ENCODE results near the gene C10orf53.
"Not testable (repeated sequence)": the region's sequence is repeated elsewhere in the genome, so short reads cannot be mapped to it uniquely, and the experiment has no call there.

C10orf53 gene

GRCh38 chr10:49668684-49669083 is 10.8 kb upstream of the C10orf53 start:
- H3K4me2 ChIP-seq (ENCODE audit: low read length): no peak overlapping the region
- no peak overlapping the region for H3K4me3 ChIP-seq (ENCODE audit: low read length)
- peaks cover 67% of the 10 kb centered on the region for H3K27me3 ChIP-seq (ENCODE audit: control insufficient read depth, insufficient read depth, low read length)
- H3K9ac ChIP-seq (ENCODE audit: low read depth, low read length): no peak overlapping the region
- H3K36me3 ChIP-seq (ENCODE audit: insufficient read depth, low read length): no peaks in the 10 kb centered on the region
- no peaks in the 10 kb centered on the region for H3K4me1 ChIP-seq (ENCODE audit: control insufficient read depth, insufficient read depth, low read length)
- H3K9me3 ChIP-seq (replicated peaks; ENCODE audit: low read length): no peaks in the 10 kb centered on the region

- no peak overlapping the region for H3K9ac ChIP-seq (ENCODE audit: low read depth, low read length)
- peak overlapping the region; percentile 62 for H3K4me2 ChIP-seq (ENCODE audit: low read length)
- H3K4me3 ChIP-seq (ENCODE audit: low read length): peak overlapping the region; percentile 47
- H3K9me3 ChIP-seq (replicated peaks; ENCODE audit: low read length): no peaks in the 10 kb centered on the region
- no peaks in the 10 kb centered on the region for H3K36me3 ChIP-seq (ENCODE audit: insufficient read depth, low read length)
- H3K4me1 ChIP-seq (ENCODE audit: control insufficient read depth, insufficient read depth, low read length): peaks cover 3% of the 10 kb centered on the region
- peaks cover 29% of the 10 kb centered on the region for H3K27me3 ChIP-seq (ENCODE audit: control insufficient read depth, insufficient read depth, low read length)
These were observed 498 bp upstream of the C10orf53 start for GRCh38 chr10:49678827-49679479.

- not testable (repeated sequence) for H3K4me2 ChIP-seq (ENCODE audit: low read length); H3K4me3 ChIP-seq (ENCODE audit: low read length); H3K4me1 ChIP-seq (ENCODE audit: control insufficient read depth, insufficient read depth, low read length); H3K36me3 ChIP-seq (ENCODE audit: insufficient read depth, low read length); H3K9me3 ChIP-seq (replicated peaks; ENCODE audit: low read length); H3K9ac ChIP-seq (ENCODE audit: low read depth, low read length)
- H3K27me3 ChIP-seq (ENCODE audit: control insufficient read depth, insufficient read depth, low read length): peaks cover 25% of the 10 kb centered on the region
These were observed 3.0 kb downstream of the C10orf53 start for GRCh38 chr10:49682449-49682848.

- Histone ChIP-seq H3K4me2 (ENCODE audit: low read length) (no peak overlapping the region), H3K4me3 (ENCODE audit: low read length) (no peak overlapping the region), H3K36me3 (ENCODE audit: insufficient read depth, low read length) (no peaks in the 10 kb centered on the region), H3K9me3 (replicated peaks; ENCODE audit: low read length) (no peaks in the 10 kb centered on the region), H3K4me1 (ENCODE audit: control insufficient read depth, insufficient read depth, low read length) (peaks cover 3% of the 10 kb centered on the region), H3K9ac (ENCODE audit: low read depth, low read length) (no peak overlapping the region), H3K27me3 (ENCODE audit: control insufficient read depth, insufficient read depth, low read length) (peaks cover 25% of the 10 kb centered on the region)
These were observed 3.4 kb downstream of the C10orf53 start for GRCh38 chr10:49682879-49683278.

- peaks cover 45% of the 10 kb centered on the region for H3K27me3 ChIP-seq (ENCODE audit: control insufficient read depth, insufficient read depth, low read length)
- no peaks in the 10 kb centered on the region for H3K9me3 ChIP-seq (replicated peaks; ENCODE audit: low read length)
- H3K36me3 ChIP-seq (ENCODE audit: insufficient read depth, low read length): no peaks in the 10 kb centered on the region
- H3K9ac ChIP-seq (ENCODE audit: low read depth, low read length): no peak overlapping the region
- H3K4me2 ChIP-seq (ENCODE audit: low read length): no peak overlapping the region
- H3K4me1 ChIP-seq (ENCODE audit: control insufficient read depth, insufficient read depth, low read length): no peaks in the 10 kb centered on the region
- no peak overlapping the region for H3K4me3 ChIP-seq (ENCODE audit: low read length)
These were observed 7.2 kb downstream of the C10orf53 start for GRCh38 chr10:49686651-49687050.

GRCh38 chr10:49688261-49688846 is 8.9 kb downstream of the C10orf53 start:
- Histone ChIP-seq H3K9ac (ENCODE audit: low read depth, low read length) (no peak overlapping the region), H3K4me1 (ENCODE audit: control insufficient read depth, insufficient read depth, low read length) (no peaks in the 10 kb centered on the region), H3K36me3 (ENCODE audit: insufficient read depth, low read length) (no peaks in the 10 kb centered on the region), H3K27me3 (ENCODE audit: control insufficient read depth, insufficient read depth, low read length) (peaks cover 59% of the 10 kb centered on the region), H3K4me2 (ENCODE audit: low read length) (no peak overlapping the region), H3K9me3 (replicated peaks; ENCODE audit: low read length) (no peaks in the 10 kb centered on the region), H3K4me3 (ENCODE audit: low read length) (no peak overlapping the region)

- Histone ChIP-seq H3K9ac (ENCODE audit: low read depth, low read length) (no peak overlapping the region), H3K4me2 (ENCODE audit: low read length) (no peak overlapping the region), H3K4me3 (ENCODE audit: low read length) (no peak overlapping the region), H3K9me3 (replicated peaks; ENCODE audit: low read length) (no peaks in the 10 kb centered on the region), H3K27me3 (ENCODE audit: control insufficient read depth, insufficient read depth, low read length) (peaks cover 65% of the 10 kb centered on the region), H3K4me1 (ENCODE audit: control insufficient read depth, insufficient read depth, low read length) (no peaks in the 10 kb centered on the region), H3K36me3 (ENCODE audit: insufficient read depth, low read length) (no peaks in the 10 kb centered on the region)
These were observed 9.5 kb downstream of the C10orf53 start for GRCh38 chr10:49688920-49689319.

- Histone ChIP-seq H3K4me3 (ENCODE audit: low read length) (no peak overlapping the region), H3K27me3 (ENCODE audit: control insufficient read depth, insufficient read depth, low read length) (peaks cover 74% of the 10 kb centered on the region), H3K4me2 (ENCODE audit: low read length) (no peak overlapping the region), H3K36me3 (ENCODE audit: insufficient read depth, low read length) (no peaks in the 10 kb centered on the region), H3K4me1 (ENCODE audit: control insufficient read depth, insufficient read depth, low read length) (no peaks in the 10 kb centered on the region), H3K9ac (ENCODE audit: low read depth, low read length) (no peak overlapping the region), H3K9me3 (replicated peaks; ENCODE audit: low read length) (no peaks in the 10 kb centered on the region)
These were observed 10.5 kb downstream of the C10orf53 start for GRCh38 chr10:49689882-49690510.

- no peak overlapping the region for H3K4me3 ChIP-seq (ENCODE audit: low read length)
- H3K9ac ChIP-seq (ENCODE audit: low read depth, low read length): no peak overlapping the region
- H3K36me3 ChIP-seq (ENCODE audit: insufficient read depth, low read length): no peaks in the 10 kb centered on the region
- H3K4me1 ChIP-seq (ENCODE audit: control insufficient read depth, insufficient read depth, low read length): no peaks in the 10 kb centered on the region
- H3K9me3 ChIP-seq (replicated peaks; ENCODE audit: low read length): no peaks in the 10 kb centered on the region
- H3K4me2 ChIP-seq (ENCODE audit: low read length): no peak overlapping the region
- H3K27me3 ChIP-seq (ENCODE audit: control insufficient read depth, insufficient read depth, low read length): peaks cover 78% of the 10 kb centered on the region
These were observed 11.4 kb downstream of the C10orf53 start for GRCh38 chr10:49690698-49691356.

GRCh38 chr10:49691588-49691987 is 12.1 kb downstream of the C10orf53 start:
- Histone ChIP-seq H3K4me2 (ENCODE audit: low read length) (no peak overlapping the region), H3K4me3 (ENCODE audit: low read length) (no peak overlapping the region), H3K9me3 (replicated peaks; ENCODE audit: low read length) (no peaks in the 10 kb centered on the region), H3K36me3 (ENCODE audit: insufficient read depth, low read length) (no peaks in the 10 kb centered on the region), H3K27me3 (ENCODE audit: control insufficient read depth, insufficient read depth, low read length) (peaks cover 83% of the 10 kb centered on the region), H3K4me1 (ENCODE audit: control insufficient read depth, insufficient read depth, low read length) (no peaks in the 10 kb centered on the region), H3K9ac (ENCODE audit: low read depth, low read length) (no peak overlapping the region)

- Histone ChIP-seq H3K9ac (ENCODE audit: low read depth, low read length) (no peak overlapping the region), H3K4me1 (ENCODE audit: control insufficient read depth, insufficient read depth, low read length) (no peaks in the 10 kb centered on the region), H3K4me3 (ENCODE audit: low read length) (no peak overlapping the region), H3K27me3 (ENCODE audit: control insufficient read depth, insufficient read depth, low read length) (peaks cover 73% of the 10 kb centered on the region), H3K4me2 (ENCODE audit: low read length) (no peak overlapping the region), H3K36me3 (ENCODE audit: insufficient read depth, low read length) (no peaks in the 10 kb centered on the region), H3K9me3 (replicated peaks; ENCODE audit: low read length) (no peaks in the 10 kb centered on the region)
These were observed 15.0 kb downstream of the C10orf53 start for GRCh38 chr10:49694466-49694865.

All from skeletal muscle satellite cell (primary cell).